HFF-Myc (cell line): ENCODE data around the gene CST3.

Experiments
- DNase-seq: peaks from one replicate; pipeline ENCODE4 v3.0.0-alpha.2; 2011; ENCODE audit warnings: low read depth; ENCODE audit errors: extremely low read depth
- H3K4me3 ChIP-seq: replicated peaks from 2 replicates; pipeline ENCODE4 v1.5.1; 2011; ENCODE audit warnings: low read depth, mild to moderate bottlenecking, control low read depth, low read length
- CTCF ChIP-seq: IDR thresholded peaks from 2 replicates; pipeline ENCODE4 v1.5.1; 2012; ENCODE audit warnings: mild to moderate bottlenecking, low read depth, low read length, control low read depth; ENCODE audit errors: missing control alignments

CST3 gene

DNA sequence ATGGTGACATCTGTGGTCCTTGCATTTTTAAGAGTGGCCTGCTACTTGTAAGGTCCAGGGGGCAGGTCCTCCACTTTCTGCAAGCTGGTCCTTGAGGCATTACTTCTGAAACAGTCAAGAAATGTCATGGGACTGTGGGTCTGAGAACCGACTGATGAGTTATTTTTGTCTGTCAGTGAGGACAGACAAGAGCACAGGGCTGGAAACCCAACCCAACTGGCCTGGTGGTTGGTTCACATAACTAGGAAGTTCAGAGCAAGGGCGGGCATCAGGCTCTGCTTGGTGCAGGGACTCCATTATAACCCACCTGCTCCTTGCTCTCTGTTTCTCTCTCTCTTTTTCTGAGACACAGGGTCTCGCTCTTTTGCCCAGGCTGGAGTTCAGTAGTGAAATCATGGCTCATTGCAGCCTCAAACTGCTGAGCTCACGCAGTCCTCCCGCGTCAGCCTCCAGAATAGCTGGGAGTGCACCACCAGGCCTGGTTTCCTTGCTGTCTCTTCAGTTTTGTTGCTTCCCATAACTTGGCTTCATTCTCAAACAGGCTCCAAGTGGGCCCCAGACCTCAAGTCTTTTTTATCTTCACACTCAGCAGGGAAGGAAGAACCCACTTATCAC lies 9.2 kb downstream of the CST3 start:
- no peak for TF ChIP-seq CTCF
- H3K4me3 ChIP-seq: no peak overlapping the region
- DNase-seq: no peak

GRCh38 chr20:23627501-23627900 lies 10.3 kb downstream of the CST3 start:
- no peak for TF ChIP-seq CTCF
- H3K4me3 ChIP-seq: no peak overlapping the region
- no peak for DNase-seq

DNA sequence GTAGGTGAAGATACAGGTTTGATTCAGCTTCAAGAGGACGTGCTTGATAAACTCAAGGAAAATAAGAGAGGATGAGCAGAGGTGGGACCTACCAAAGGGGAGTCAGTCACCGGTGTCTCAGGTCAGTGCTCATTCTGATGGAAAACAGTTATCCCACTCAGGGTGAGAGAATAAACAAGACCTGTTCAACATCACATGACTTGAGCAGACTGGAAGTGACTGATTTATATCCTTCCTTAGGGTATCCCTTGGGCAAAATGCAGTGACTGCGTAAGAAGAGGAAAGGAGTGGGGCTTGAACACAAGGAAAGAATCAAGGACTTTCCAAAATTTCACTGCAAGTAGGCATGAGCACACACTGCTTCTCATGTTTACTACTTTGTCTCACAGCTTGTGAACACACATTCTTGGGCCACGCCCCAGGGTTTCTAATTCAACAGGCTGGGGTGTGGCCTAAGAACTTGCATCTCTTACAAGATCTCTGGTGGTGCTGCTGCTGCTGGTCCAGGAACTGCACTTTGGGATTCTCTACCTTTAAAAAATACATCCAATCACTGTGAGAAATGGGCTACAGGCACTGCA lies 11.6 kb downstream of the CST3 start:
- no peak for TF ChIP-seq CTCF
- DNase-seq: no peak
- H3K4me3 ChIP-seq: no peak overlapping the region

DNA sequence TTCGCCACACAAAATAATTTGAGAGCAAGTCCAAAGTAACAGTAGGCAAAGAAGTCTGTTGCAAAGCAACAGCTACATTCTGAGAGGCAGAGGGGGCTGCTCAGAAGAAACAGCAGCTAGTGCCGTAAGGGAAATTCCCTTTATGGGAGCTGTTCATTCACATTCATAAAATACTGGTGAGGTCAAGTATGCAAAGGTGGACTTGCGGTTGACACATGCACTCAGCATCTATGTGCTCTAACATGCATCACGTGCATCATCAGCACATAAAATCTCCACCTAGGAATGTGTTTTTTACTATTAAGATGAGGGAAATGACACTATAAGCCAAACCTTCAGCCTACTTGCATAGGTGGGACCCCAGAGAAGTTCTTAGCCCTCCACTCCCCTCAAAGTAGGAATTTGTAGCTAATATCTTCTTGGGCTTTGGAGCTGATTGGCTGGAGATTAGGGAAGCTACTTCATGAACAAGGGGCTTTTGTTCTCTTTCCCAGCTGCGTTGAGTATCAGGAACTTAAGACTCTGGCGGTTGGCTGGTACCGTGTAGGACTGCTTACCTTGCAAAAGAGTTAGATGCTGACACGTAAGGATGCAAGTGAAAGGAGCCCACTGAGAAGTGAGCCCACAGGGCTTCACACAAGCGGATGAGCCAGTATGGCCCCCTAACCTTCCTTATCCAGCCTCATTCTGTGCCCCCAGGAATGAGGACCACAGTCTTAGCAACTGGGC lies 12.4 kb downstream of the CST3 start:
- no peak overlapping the region for H3K4me3 ChIP-seq
- no peak for TF ChIP-seq CTCF
- no peak for DNase-seq

DNA sequence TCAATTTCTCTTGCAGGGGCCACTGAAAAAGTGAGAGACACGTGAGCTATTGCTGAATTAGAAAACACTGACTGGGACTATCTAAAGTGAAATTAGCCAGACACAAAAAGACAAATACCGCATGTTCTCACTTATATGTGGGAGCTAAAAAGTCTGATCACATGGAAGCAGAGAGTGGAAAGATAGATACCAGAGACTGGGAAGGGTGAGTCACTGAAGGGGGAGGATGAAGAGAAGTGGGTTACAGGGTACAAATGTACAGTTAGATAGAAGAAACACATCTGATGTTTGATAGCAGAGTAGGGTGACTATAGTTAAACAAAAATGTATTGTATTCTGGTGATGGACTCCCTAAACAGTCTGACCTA lies 13.4 kb downstream of the CST3 start:
- DNase-seq: no peak
- H3K4me3 ChIP-seq: no peak overlapping the region
- TF ChIP-seq CTCF: no peak

DNA sequence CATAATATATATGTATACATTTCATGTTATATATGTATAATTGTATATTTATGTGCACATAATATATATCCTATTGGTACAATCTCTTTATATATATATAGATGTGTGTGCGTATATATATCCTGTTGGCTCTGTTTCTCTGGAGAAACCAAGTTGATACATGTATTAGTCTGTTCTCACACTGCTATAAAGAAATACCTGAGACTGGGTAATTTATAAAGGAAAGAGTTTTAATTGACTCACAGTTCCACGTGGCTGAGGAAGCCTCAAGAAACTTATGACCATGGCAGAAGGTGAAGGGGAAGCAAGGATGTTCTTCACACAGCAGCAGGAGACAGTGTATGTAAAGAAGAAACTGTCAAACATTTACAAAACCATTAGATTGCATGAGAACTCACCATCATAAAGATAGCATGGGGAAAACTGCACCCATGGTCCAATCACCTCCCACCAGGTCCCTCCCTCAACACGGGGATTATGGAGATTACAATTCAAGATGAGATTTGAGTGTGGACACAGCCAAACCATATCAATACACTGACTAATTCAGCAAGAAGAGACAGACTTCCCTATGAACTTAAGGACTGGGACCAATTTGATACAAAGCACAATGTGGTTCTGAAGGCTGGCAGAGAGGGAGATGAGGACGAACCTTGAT lies 14.0 kb downstream of the CST3 start:
- DNase-seq: no peak
- H3K4me3 ChIP-seq: no peak overlapping the region
- no peak for TF ChIP-seq CTCF
